ENCODE results near the gene TRPV4.

Gene TRPV4

GRCh38 chr12:109822951-109823411 lies 10.2 kb downstream of the TRPV4 start:
- Histone ChIP-seq H3K27me3 (ENCODE audit: control insufficient read depth, insufficient read depth, low read length) (no peaks in the 10 kb centered on the region), H3K4me1 (ENCODE audit: control insufficient read depth, low read depth, low read length) (peaks cover 4% of the 10 kb centered on the region), H3K9me3 (ENCODE audit: control insufficient read depth, low read depth, low read length) (no peaks in the 10 kb centered on the region), H3K4me3 (ENCODE audit: low read length) (no peak overlapping the region), H3K36me3 (ENCODE audit: control insufficient read depth, low read depth, low read length) (no peaks in the 10 kb centered on the region), H3K27ac (ENCODE audit: low read length) (no peak overlapping the region), H3K9ac (ENCODE audit: low read length) (no peak overlapping the region)

- no peaks in the 10 kb centered on the region for H3K9me3 ChIP-seq (ENCODE audit: control insufficient read depth, low read depth, low read length)
- H3K9ac ChIP-seq (ENCODE audit: low read length): no peak overlapping the region
- H3K27ac ChIP-seq (ENCODE audit: low read length): no peak overlapping the region
Measured at GRCh38 chr12:109822416-109822815, 10.8 kb downstream of the TRPV4 start.

DNA sequence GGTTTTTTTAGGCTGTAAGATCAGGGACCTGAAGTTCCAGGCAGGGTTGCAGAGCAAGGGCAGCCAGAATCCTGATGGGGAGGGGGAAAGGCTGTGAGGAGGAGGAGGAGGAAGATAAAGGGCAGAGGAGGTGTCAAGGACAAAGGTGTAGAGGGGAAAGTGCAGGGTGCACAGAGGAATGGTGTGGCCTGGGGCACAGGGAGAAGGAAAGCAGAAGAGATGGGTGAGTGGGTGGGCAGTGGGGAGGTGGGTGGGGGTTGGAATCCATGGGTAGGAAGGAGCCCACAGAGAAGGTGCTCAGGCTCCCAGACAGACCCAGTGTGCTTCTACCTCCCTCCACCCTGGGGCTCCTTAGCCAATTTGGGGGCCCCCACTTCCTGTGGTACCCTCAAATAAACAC lies 11.2 kb downstream of the TRPV4 start:
- H3K4me1 ChIP-seq (ENCODE audit: control insufficient read depth, low read depth, low read length): peaks cover 4% of the 10 kb centered on the region
- no peak overlapping the region for H3K27ac ChIP-seq (ENCODE audit: low read length)
- no peaks in the 10 kb centered on the region for H3K36me3 ChIP-seq (ENCODE audit: control insufficient read depth, low read depth, low read length)
- H3K4me3 ChIP-seq (ENCODE audit: low read length): no peak overlapping the region
- H3K9me3 ChIP-seq (ENCODE audit: control insufficient read depth, low read depth, low read length): no peaks in the 10 kb centered on the region
- H3K9ac ChIP-seq (ENCODE audit: low read length): no peak overlapping the region
- no peaks in the 10 kb centered on the region for H3K27me3 ChIP-seq (ENCODE audit: control insufficient read depth, insufficient read depth, low read length)

More at GRCh38 chr12:109822416-109822815, 10.8 kb downstream of the TRPV4 start:
- H3K36me3 ChIP-seq (ENCODE audit: control insufficient read depth, low read depth, low read length): no peaks in the 10 kb centered on the region
- no peaks in the 10 kb centered on the region for H3K27me3 ChIP-seq (ENCODE audit: control insufficient read depth, insufficient read depth, low read length)
- peaks cover 4% of the 10 kb centered on the region for H3K4me1 ChIP-seq (ENCODE audit: control insufficient read depth, low read depth, low read length)
- no peak overlapping the region for H3K4me3 ChIP-seq (ENCODE audit: low read length)

DNA sequence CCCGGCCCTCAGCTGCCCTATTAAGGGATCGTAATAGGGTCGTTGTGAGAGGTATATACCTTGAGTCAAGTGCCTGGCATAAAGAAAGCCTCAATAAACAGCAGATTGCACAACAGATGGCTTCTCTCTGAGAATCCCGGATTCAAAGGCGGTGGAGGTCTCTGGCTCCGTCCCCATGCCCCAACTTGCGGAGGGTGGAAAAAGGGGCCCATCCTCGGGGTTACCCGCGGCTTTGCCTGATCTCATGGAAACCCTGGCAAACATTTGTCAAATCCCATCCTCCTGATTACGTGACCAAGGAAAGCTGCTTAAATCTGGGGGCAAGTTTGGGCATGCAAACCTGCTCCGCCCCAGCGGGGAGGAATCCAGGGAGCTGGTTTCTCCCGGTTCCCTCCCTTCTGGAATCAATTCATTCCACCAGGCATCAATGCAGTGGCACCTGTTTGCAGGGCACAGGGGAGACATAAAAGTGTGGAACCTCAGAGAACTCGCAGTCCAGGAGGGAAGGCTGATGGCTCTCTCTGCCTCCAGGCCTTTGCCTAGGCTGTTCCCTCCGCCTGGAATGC lies 12.3 kb downstream of the TRPV4 start:
- Histone ChIP-seq H3K9ac (ENCODE audit: low read length) (no peak overlapping the region), H3K4me3 (ENCODE audit: low read length) (no peak overlapping the region), H3K4me1 (ENCODE audit: control insufficient read depth, low read depth, low read length) (peaks cover 4% of the 10 kb centered on the region), H3K27ac (ENCODE audit: low read length) (no peak overlapping the region), H3K27me3 (ENCODE audit: control insufficient read depth, insufficient read depth, low read length) (no peaks in the 10 kb centered on the region), H3K36me3 (ENCODE audit: control insufficient read depth, low read depth, low read length) (no peaks in the 10 kb centered on the region), H3K9me3 (ENCODE audit: control insufficient read depth, low read depth, low read length) (no peaks in the 10 kb centered on the region)

- no peak overlapping the region for H3K27ac ChIP-seq (ENCODE audit: low read length)
- H3K36me3 ChIP-seq (ENCODE audit: control insufficient read depth, low read depth, low read length): no peaks in the 10 kb centered on the region
- peaks cover 4% of the 10 kb centered on the region for H3K4me1 ChIP-seq (ENCODE audit: control insufficient read depth, low read depth, low read length)
- H3K4me3 ChIP-seq (ENCODE audit: low read length): no peak overlapping the region
- H3K9ac ChIP-seq (ENCODE audit: low read length): no peak overlapping the region
- H3K27me3 ChIP-seq (ENCODE audit: control insufficient read depth, insufficient read depth, low read length): no peaks in the 10 kb centered on the region
- no peaks in the 10 kb centered on the region for H3K9me3 ChIP-seq (ENCODE audit: control insufficient read depth, low read depth, low read length)
Measured at GRCh38 chr12:109818905-109819500, 14.2 kb downstream of the TRPV4 start.

GRCh38 chr12:109818253-109818652 lies 14.9 kb downstream of the TRPV4 start:
- H3K4me3 ChIP-seq (ENCODE audit: low read length): no peak overlapping the region
- H3K27ac ChIP-seq (ENCODE audit: low read length): no peak overlapping the region
- H3K4me1 ChIP-seq (ENCODE audit: control insufficient read depth, low read depth, low read length): peaks cover 4% of the 10 kb centered on the region
- no peaks in the 10 kb centered on the region for H3K27me3 ChIP-seq (ENCODE audit: control insufficient read depth, insufficient read depth, low read length)
- no peaks in the 10 kb centered on the region for H3K9me3 ChIP-seq (ENCODE audit: control insufficient read depth, low read depth, low read length)
- no peaks in the 10 kb centered on the region for H3K36me3 ChIP-seq (ENCODE audit: control insufficient read depth, low read depth, low read length)
- H3K9ac ChIP-seq (ENCODE audit: low read length): no peak overlapping the region

DNA sequence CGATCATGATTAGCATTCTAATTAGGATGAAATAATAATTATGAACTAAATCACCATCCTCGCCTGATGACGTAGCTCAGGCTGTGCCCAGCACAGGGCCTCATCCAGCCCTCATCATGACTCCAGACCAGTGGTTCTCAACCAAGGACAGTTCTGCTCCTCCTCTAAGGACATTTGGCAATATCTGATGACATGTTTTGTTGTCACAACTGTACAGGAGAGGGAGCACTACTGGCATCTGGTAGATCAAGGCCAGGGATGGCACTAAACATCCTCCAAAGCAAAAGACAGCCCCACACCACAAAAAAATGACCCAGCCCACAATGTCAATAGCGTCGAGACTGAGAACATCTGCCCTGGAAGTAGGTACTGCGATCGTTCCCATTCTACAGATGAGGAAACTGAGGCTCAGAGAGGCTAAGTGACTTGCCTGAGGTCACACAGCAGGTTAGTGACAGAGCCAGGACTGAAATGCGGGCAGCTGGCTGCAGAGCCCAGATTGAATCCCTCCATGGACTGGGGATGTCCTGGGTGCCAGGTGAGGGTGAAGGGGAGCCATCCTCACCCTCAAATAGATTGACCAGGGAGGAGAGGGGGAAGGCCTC lies 15.5 kb downstream of the TRPV4 start:
- H3K27me3 ChIP-seq (ENCODE audit: control insufficient read depth, insufficient read depth, low read length): no peaks in the 10 kb centered on the region
- H3K36me3 ChIP-seq (ENCODE audit: control insufficient read depth, low read depth, low read length): no peaks in the 10 kb centered on the region
- H3K9me3 ChIP-seq (ENCODE audit: control insufficient read depth, low read depth, low read length): no peaks in the 10 kb centered on the region
- H3K4me1 ChIP-seq (ENCODE audit: control insufficient read depth, low read depth, low read length): peaks cover 4% of the 10 kb centered on the region
- no peak overlapping the region for H3K4me3 ChIP-seq (ENCODE audit: low read length)
- H3K9ac ChIP-seq (ENCODE audit: low read length): no peak overlapping the region
- H3K27ac ChIP-seq (ENCODE audit: low read length): no peak overlapping the region

DNA sequence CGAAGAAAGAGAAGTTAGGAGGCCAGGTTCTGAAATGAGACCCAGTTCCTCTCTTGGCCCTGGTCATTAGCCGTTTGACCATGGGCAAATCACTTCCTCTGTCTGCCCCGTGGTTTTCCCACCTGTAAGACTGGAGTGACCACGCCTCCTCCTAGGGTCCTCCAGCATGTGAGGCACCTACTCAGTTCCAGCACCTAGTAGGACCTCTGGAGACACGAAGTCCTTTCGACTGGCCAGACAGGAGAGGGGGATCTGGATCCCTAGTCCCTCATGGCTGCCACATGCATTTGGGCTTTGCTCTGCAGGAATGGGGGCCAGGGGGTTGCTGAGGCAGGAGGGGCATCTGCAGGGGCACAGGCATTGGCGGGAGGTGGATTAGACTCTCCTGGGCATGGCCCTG lies 16.3 kb downstream of the TRPV4 start:
- Histone ChIP-seq H3K9me3 (ENCODE audit: control insufficient read depth, low read depth, low read length) (no peaks in the 10 kb centered on the region), H3K9ac (ENCODE audit: low read length) (no peak overlapping the region), H3K27me3 (ENCODE audit: control insufficient read depth, insufficient read depth, low read length) (no peaks in the 10 kb centered on the region), H3K27ac (ENCODE audit: low read length) (no peak overlapping the region), H3K36me3 (ENCODE audit: control insufficient read depth, low read depth, low read length) (no peaks in the 10 kb centered on the region), H3K4me3 (ENCODE audit: low read length) (no peak overlapping the region), H3K4me1 (ENCODE audit: control insufficient read depth, low read depth, low read length) (no peaks in the 10 kb centered on the region)

DNA sequence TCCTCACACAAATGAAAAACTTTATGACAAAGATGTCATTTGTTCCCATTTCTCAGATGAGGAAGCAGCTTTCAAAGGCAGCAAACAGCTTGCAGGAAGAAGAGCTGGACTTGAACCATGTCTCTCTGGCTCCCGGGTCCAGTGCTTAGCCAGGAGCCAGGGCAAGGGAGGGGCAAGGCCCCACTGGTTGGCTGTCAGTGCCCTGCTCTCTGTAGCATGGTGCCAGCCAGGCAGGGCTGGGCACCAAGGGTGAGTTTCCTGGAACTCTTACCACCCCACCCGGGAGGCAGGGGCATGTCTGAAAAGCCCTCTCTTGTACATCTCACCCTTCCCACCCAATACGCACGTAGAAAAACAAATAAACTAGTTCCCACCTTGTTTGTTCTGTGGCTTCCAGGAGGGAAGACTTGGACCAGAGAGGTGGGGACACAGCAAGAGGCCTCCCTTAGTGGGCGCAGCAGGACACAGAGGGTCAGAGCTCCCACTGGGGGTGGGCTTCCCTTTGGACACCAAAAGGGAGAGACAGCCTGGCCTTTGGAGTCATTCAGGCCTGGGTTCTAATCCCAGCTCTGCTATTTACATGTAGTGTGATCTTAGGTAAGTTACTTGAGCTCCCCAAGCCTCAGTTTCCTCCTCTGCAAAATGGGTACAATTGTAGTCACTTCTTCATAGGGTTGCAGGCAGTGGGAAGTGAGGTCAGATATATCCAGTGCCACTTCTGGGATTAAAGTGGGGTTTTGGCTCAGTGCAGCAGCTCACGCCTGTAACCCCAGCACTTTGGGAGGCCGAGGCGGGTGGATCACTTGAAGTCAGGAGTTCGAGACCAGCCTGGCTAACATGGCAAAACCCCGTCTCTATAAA lies 17.2 kb downstream of the TRPV4 start:
- H3K27me3 ChIP-seq (ENCODE audit: control insufficient read depth, insufficient read depth, low read length): no peaks in the 10 kb centered on the region
- no peak overlapping the region for H3K27ac ChIP-seq (ENCODE audit: low read length)
- no peaks in the 10 kb centered on the region for H3K36me3 ChIP-seq (ENCODE audit: control insufficient read depth, low read depth, low read length)
- no peaks in the 10 kb centered on the region for H3K4me1 ChIP-seq (ENCODE audit: control insufficient read depth, low read depth, low read length)
- no peak overlapping the region for H3K9ac ChIP-seq (ENCODE audit: low read length)
- no peak overlapping the region for H3K4me3 ChIP-seq (ENCODE audit: low read length)
- H3K9me3 ChIP-seq (ENCODE audit: control insufficient read depth, low read depth, low read length): no peaks in the 10 kb centered on the region

DNA sequence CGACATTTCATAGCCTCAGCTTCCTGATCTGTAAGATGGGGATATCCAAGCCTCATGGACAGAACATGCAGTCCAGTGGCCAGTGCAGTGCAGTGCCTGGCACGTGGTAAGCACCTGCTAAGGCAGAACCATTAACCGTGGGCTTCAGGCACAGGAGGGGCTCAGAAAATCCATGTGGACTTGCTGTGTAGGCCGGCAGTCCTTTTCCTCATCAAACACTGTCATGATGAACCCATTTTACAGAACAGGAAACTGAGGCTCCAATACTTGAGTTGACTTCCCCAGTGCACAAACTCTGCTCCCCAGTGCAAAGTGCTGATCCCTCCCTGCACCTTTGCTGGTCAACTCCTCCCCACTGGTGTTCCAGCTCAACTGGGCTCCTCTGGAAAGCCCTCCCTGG lies 18.0 kb downstream of the TRPV4 start:
- Histone ChIP-seq H3K27me3 (ENCODE audit: control insufficient read depth, insufficient read depth, low read length) (no peaks in the 10 kb centered on the region), H3K4me3 (ENCODE audit: low read length) (no peak overlapping the region), H3K36me3 (ENCODE audit: control insufficient read depth, low read depth, low read length) (no peaks in the 10 kb centered on the region), H3K9me3 (ENCODE audit: control insufficient read depth, low read depth, low read length) (no peaks in the 10 kb centered on the region), H3K27ac (ENCODE audit: low read length) (no peak overlapping the region), H3K9ac (ENCODE audit: low read length) (no peak overlapping the region), H3K4me1 (ENCODE audit: control insufficient read depth, low read depth, low read length) (no peaks in the 10 kb centered on the region)

DNA sequence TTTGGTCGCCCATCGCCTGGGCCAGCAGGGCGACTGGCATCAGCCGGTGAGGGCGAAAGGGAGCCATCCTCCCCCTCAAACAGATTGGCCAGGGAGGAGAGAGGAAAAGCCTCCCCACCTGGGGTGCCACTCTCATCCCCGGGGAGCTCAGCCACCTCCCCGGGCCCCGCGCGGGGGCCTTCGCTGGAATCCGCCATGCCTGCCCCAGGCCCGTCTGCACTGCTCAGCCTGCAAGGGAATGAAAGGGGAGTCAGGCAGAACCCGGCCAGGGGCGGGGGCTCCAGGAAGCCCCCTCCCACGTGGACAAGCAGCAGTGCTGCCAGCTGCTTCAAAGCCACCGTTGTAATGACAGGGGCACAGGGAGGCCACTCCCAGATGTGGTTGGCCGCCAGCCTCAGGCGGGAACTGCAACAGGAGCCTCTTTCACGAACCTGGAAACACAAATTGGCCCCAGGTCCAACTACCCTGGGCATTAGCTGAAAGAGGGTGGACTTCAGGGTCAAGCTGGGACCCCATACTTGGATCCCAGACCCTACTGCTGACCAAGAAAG lies 18.5 kb downstream of the TRPV4 start:
- Histone ChIP-seq H3K27ac (ENCODE audit: low read length) (no peak overlapping the region), H3K27me3 (ENCODE audit: control insufficient read depth, insufficient read depth, low read length) (no peaks in the 10 kb centered on the region), H3K4me3 (ENCODE audit: low read length) (no peak overlapping the region), H3K4me1 (ENCODE audit: control insufficient read depth, low read depth, low read length) (no peaks in the 10 kb centered on the region), H3K36me3 (ENCODE audit: control insufficient read depth, low read depth, low read length) (no peaks in the 10 kb centered on the region), H3K9me3 (ENCODE audit: control insufficient read depth, low read depth, low read length) (no peaks in the 10 kb centered on the region), H3K9ac (ENCODE audit: low read length) (no peak overlapping the region)
